ENCODE data around the gene MBD3L2B.

Gene MBD3L2B

GRCh38 chr19:7010722-7011593, 10.3 kb downstream of the MBD3L2B start:
- no peak for DNase-seq (ENCODE audit: low read depth, low spot score)

- DNase-seq (ENCODE audit: low read depth, low spot score), result no peak
These were observed 13.4 kb downstream of the MBD3L2B start for GRCh38 chr19:7007859-7008258.

GRCh38 chr19:7006135-7006704, 15.0 kb downstream of the MBD3L2B start:
- DNase-seq (ENCODE audit: low read depth, low spot score), result no peak

- no peak for DNase-seq (ENCODE audit: low read depth, low spot score)
These were observed 16.8 kb downstream of the MBD3L2B start for GRCh38 chr19:7004313-7004931.

- no peak for DNase-seq (ENCODE audit: low read depth, low spot score)
These were observed 20.4 kb downstream of the MBD3L2B start for GRCh38 chr19:7000816-7001215.

GRCh38 chr19:7000333-7000732, 20.9 kb downstream of the MBD3L2B start:
- no peak for DNase-seq (ENCODE audit: low read depth, low spot score)

- no peak for DNase-seq (ENCODE audit: low read depth, low spot score)
These were observed 21.3 kb downstream of the MBD3L2B start for GRCh38 chr19:6999933-7000332.

- DNase-seq (ENCODE audit: low read depth, low spot score), result no peak
These were observed 23.4 kb downstream of the MBD3L2B start for GRCh38 chr19:6997679-6998445.

GRCh38 chr19:6996810-6997209, 24.4 kb downstream of the MBD3L2B start:
- DNase-seq (ENCODE audit: low read depth, low spot score), result no peak

- no peak for DNase-seq (ENCODE audit: low read depth, low spot score)
These were observed 26.2 kb downstream of the MBD3L2B start for GRCh38 chr19:6995054-6995453.

GRCh38 chr19:6988257-6988656, 33.0 kb downstream of the MBD3L2B start:
- no peak for DNase-seq (ENCODE audit: low read depth, low spot score)

GRCh38 chr19:6987850-6988249, 33.4 kb downstream of the MBD3L2B start:
- no peak for DNase-seq (ENCODE audit: low read depth, low spot score)

- no peak for DNase-seq (ENCODE audit: low read depth, low spot score)
These were observed 37.8 kb downstream of the MBD3L2B start for GRCh38 chr19:6983448-6983847.

- DNase-seq (ENCODE audit: low read depth, low spot score), result no peak
These were observed 41.8 kb downstream of the MBD3L2B start for GRCh38 chr19:6979399-6979798.

GRCh38 chr19:6976197-6976596, 45.0 kb downstream of the MBD3L2B start:
- no peak for DNase-seq (ENCODE audit: low read depth, low spot score)

- no peak for DNase-seq (ENCODE audit: low read depth, low spot score)
These were observed 49.9 kb downstream of the MBD3L2B start for GRCh38 chr19:6971366-6971765.

GRCh38 chr19:6970443-6970842, 50.8 kb downstream of the MBD3L2B start:
- no peak for DNase-seq (ENCODE audit: low read depth, low spot score)

- DNase-seq (ENCODE audit: low read depth, low spot score), result no peak
These were observed 51.2 kb downstream of the MBD3L2B start for GRCh38 chr19:6970021-6970420.

- no peak for DNase-seq (ENCODE audit: low read depth, low spot score)
These were observed 51.7 kb downstream of the MBD3L2B start for GRCh38 chr19:6969490-6969889.

Measured in activated CD4-positive, CD25-positive, alpha-beta regulatory T cell treated with anti-CD3 and anti-CD28 coated beads, Interleukin-2, amount 50 U/mL, for 16 hours (primary cell).